K562 (cell line): ENCODE measurements around the gene KAZN. TPM values are rescaled to one million over a fixed set of nuclear protein-coding genes. Genes with fewer than 3 reads are reported as not detected.

Source experiments
- ATAC-seq: fragments of 200-7000 bp; cut with Tn5 transposase; 3 replicates; pipeline ENCODE4 v1.9.1; 2020; ENCODE audit warnings: moderate library complexity
- Bru-seq: library from RNA; stranded (reverse); fragments of 400-500 nt; gene quantifications from one replicate; lab custom pipeline; 2021; lab: Mats Ljungman, UMichigan
- BruChase-seq, 2 experiments: library from RNA; stranded (reverse); fragments of 400-500 nt; gene quantifications; one replicate each; lab custom pipeline; 2021; lab: Mats Ljungman, UMichigan
- BruUV-seq: library from RNA; stranded (reverse); fragments of 400-500 nt; replicated peaks from 2 replicates; lab custom pipeline; 2021; lab: Mats Ljungman, UMichigan
- CTCF ChIA-PET: fragments of 300-600 bp; formaldehyde crosslinking; extraction: SDS; loops from one replicate; lab custom pipeline; 2021; ENCODE audit warnings: low intra/inter-chr PET ratio; lab: Yijun Ruan, JAX
- POLR2A ChIA-PET: fragments of 300-600, 350-650 bp; sonication (Branson Sonifier 250); formaldehyde crosslinking; extraction: SDS; loops from one replicate; lab custom pipeline; 2021; ENCODE audit warnings: antibody characterized with exemption, inconsistent platforms; lab: Yijun Ruan, JAX
- DNase-seq, 4 experiments: peaks; one replicate each; pipeline versions ENCODE4 v3.0.0 to v3.0.0-alpha.2; 2011 to 2018; ENCODE audit warnings: low spot score in 3 of 4, mixed read lengths in 3 of 4; ENCODE audit errors: extremely low read depth in 1 of 4
- FAIRE-seq: peaks from 2 replicates; lab custom pipeline; 2011; peaks lifted over from hg19 to GRCh38; lab: Jason Lieb, UNC
- H2AFZ ChIP-seq: 2 replicates; pipeline ENCODE4 v1.6.0; 2011; ENCODE audit warnings: low read depth, low read length, control low read depth, inconsistent platforms
- H3K27ac ChIP-seq: fragments of 200-600 bp; 3 replicates; pipeline ENCODE4 v1.8.0; 2011; ENCODE audit warnings: low read depth, mild to moderate bottlenecking, control low read depth, inconsistent platforms, low read length, moderate library complexity, mixed read lengths; ENCODE audit errors: extremely low read depth
- H3K27me3 ChIP-seq, 2 experiments: fragments of 300-600 bp in 1 of 2; 2 replicates in 1 of 2; 3 replicates in 1 of 2; pipeline versions ENCODE4 v1.6.0 to v1.8.0; 2011; ENCODE audit warnings: inconsistent platforms in 2 of 2, low read length in 2 of 2, mild to moderate bottlenecking in 1 of 2, mixed read lengths in 1 of 2, moderate library complexity in 1 of 2; ENCODE audit not compliant: control insufficient read depth in 2 of 2, insufficient read depth in 2 of 2
- H3K36me3 ChIP-seq: fragments of 300-600 bp; 3 replicates; pipeline ENCODE4 v1.8.0; 2011; ENCODE audit warnings: mild to moderate bottlenecking, low read length, inconsistent platforms; ENCODE audit not compliant: control insufficient read depth, insufficient read depth
- H3K4me1 ChIP-seq, 2 experiments: fragments of 200-600 bp in 1 of 2; replicated peaks in 1 of 2; 2 replicates in 1 of 2; 3 replicates in 1 of 2; pipeline versions ENCODE4 v1.5.1 to v1.8.0; 2011; ENCODE audit warnings: inconsistent platforms in 2 of 2, low read length in 2 of 2, mild to moderate bottlenecking in 1 of 2, mixed read lengths in 1 of 2, moderate library complexity in 1 of 2; ENCODE audit not compliant: control insufficient read depth in 2 of 2, insufficient read depth in 2 of 2
- H3K4me2 ChIP-seq: 2 replicates; pipeline ENCODE4 v1.6.1; 2011; ENCODE audit warnings: low read length, control low read depth, inconsistent platforms, mixed read lengths; ENCODE audit not compliant: insufficient read depth
- H3K4me3 ChIP-seq: fragments of 200-600 bp; sonication (generic), shearing (Covaris generic); 2 replicates; pipeline ENCODE4 v1.5.1; 2016; ENCODE audit warnings: control low read depth, inconsistent platforms
- H3K79me2 ChIP-seq: fragments of 200-600 bp; 3 replicates; pipeline ENCODE4 v1.8.0; 2011; ENCODE audit warnings: low read length, inconsistent platforms; ENCODE audit not compliant: control insufficient read depth, insufficient read depth
- H3K9ac ChIP-seq, 2 experiments: 2 replicates each; pipeline versions ENCODE4 v1.6.0 to v1.6.1; 2011; ENCODE audit warnings: low read depth in 2 of 2, low read length in 2 of 2, control low read depth in 1 of 2, inconsistent platforms in 1 of 2, mild to moderate bottlenecking in 1 of 2, mixed read lengths in 1 of 2; ENCODE audit not compliant: insufficient read depth in 1 of 2
- H3K9me1 ChIP-seq: one replicate; pipeline ENCODE4 v1.6.0; 2011; ENCODE audit warnings: inconsistent platforms, mild to moderate bottlenecking, low read length, moderate library complexity; ENCODE audit not compliant: control insufficient read depth, insufficient read depth
- H3K9me3 ChIP-seq: replicated peaks from 2 replicates; pipeline ENCODE4 v1.5.1; 2011; ENCODE audit warnings: low read depth, low read length, inconsistent platforms; ENCODE audit not compliant: control insufficient read depth, insufficient read depth
- H4K20me1 ChIP-seq: replicated peaks from 2 replicates; pipeline ENCODE4 v1.6.1; 2011; ENCODE audit warnings: low read length, inconsistent platforms, mixed read lengths; ENCODE audit not compliant: control insufficient read depth, insufficient read depth
- NONO ChIP-seq, 2 experiments: fragments of 200-400 bp in 1 of 2; fragments of 450-650 bp in 1 of 2; formaldehyde crosslinking in 1 of 2; IDR thresholded peaks; 2 replicates each; pipeline ENCODE4 v1.6.1; 2017; ENCODE audit warnings: low read depth in 2 of 2, mild to moderate bottlenecking in 2 of 2, moderate library complexity in 2 of 2, low read length in 1 of 2
- TOE1 ChIP-seq, 2 experiments: fragments of 450-650 bp in 1 of 2; sonication (generic) in 1 of 2; formaldehyde crosslinking in 1 of 2; IDR thresholded peaks; 2 replicates each; pipeline versions ENCODE4 v1.7.1 to v1.8.0; 2016 to 2022; ENCODE audit warnings: borderline replicate concordance in 2 of 2, mild to moderate bottlenecking in 2 of 2, antibody characterized with exemption in 1 of 2, inconsistent platforms in 1 of 2, low read depth in 1 of 2, missing genetic modification reagents in 1 of 2, moderate library complexity in 1 of 2
- ZNF830 ChIP-seq: fragments of 250-450 bp; sonication (Bioruptor Pico); IDR thresholded peaks from 2 replicates; pipeline ENCODE4 v1.5.0; 2021; ENCODE audit warnings: mild to moderate bottlenecking
- WGBS: fragments of 100-300 bp; shearing (Covaris generic); methylation state at CpG from one replicate; pipeline ENCODE4 v1.1.6; 2016; ENCODE audit warnings: low coverage, mixed read lengths; ENCODE audit not compliant: insufficient coverage; ENCODE audit errors: missing lambda C conversion rate; 5-methylcytosine and 5-hydroxymethylcytosine counted together
- in situ Hi-C: fragments of 300-500 bp; cut with MboI; formaldehyde crosslinking; loops from 4 replicates; pipeline ENCODE4 v1.15.0; 2018; ENCODE audit warnings: inconsistent platforms, mixed read lengths
- intact Hi-C: fragments of 100-400 bp; cut with micrococcal nuclease; formaldehyde crosslinking; loops from 2 replicates; pipeline ENCODE4 v1.14.2; 2022
- long read RNA-seq, 3 experiments: library from polyadenylated mRNA in 2 of 3; library from RNA in 1 of 3; unstranded in 2 of 3; stranded (forward) in 1 of 3; transcript quantifications; one replicate each; pipeline ENCODE4 v2.0.0, GENCODE V29; 2019 to 2022
- polyA minus RNA-seq, 3 experiments: library from RNA; depleted of rRNA, polyadenylated mRNA; stranded (reverse); fragments of >200 nt; gene quantifications; 2 replicates each; pipeline ENCODE4 v1.2.3, GENCODE V29; 2011
- polyA plus RNA-seq, 8 experiments: library from polyadenylated mRNA; depleted of rRNA in 4 of 8; stranded (reverse) in 5 of 8; unstranded in 3 of 8; fragments of >200 nt; fragmentation: Nextera tagmentation in 2 of 8; fragmentation: Illumina TruSeq in 1 of 8; extraction: Ambion mirVana in 2 of 8; extraction: Trizol in 1 of 8; gene quantifications; 2 replicates each; pipeline versions ENCODE4 v1.2.1 to v1.2.3, GENCODE V29; 2011 to 2014; ENCODE audit warnings: inconsistent platforms in 1 of 8, missing spikeins in 1 of 8
- total RNA-seq, 7 experiments: library from RNA; depleted of rRNA in 6 of 7; stranded (reverse); fragments of >200 nt in 6 of 7; fragmentation: Illumina TruSeq in 2 of 7; extraction: Trizol in 2 of 7; gene quantifications; 2 replicates each; pipeline versions ENCODE4 v1.2.1 to v1.2.3, GENCODE V29; 2011 to 2021; ENCODE audit warnings: low replicate concordance in 1 of 7
- TF ChIP-seq, protein P1 (sequence below), 3 experiments: fragments of 200-800 bp in 1 of 3; fragments of 250-450 bp in 1 of 3; fragments of 450-650 bp in 1 of 3; sonication (Bioruptor Pico) in 1 of 3; sonication (Bioruptor generic) in 1 of 3; formaldehyde crosslinking in 1 of 3; IDR thresholded peaks; 2 replicates each; pipeline versions ENCODE4 v1.6.1 to v1.8.0; 2016 to 2022; ENCODE audit warnings: mild to moderate bottlenecking in 2 of 3, missing genetic modification characterization in 2 of 3, missing compliant biosample characterization in 1 of 3, moderate library complexity in 1 of 3
- TF ChIP-seq, protein P2 (sequence below): fragments of 450-650 bp; IDR thresholded peaks from 2 replicates; pipeline ENCODE4 v1.6.1; 2018; ENCODE audit not compliant: partially characterized antibody

KAZN gene
- 7.9 and 9.6 TPM in 2 replicates for total RNA-seq (2011; cell fraction: chromatin; rRNA removed; ENCODE audit: low replicate concordance)
- total RNA-seq (2011; cell fraction: nucleolus; rRNA removed) = 4.5 and 7.5 TPM in 2 replicates
- total RNA-seq (2011; cell fraction: nucleoplasm; rRNA removed) = 11.1 and 15.3 TPM in 2 replicates
- total RNA-seq (2014; rRNA removed) = 5.4 and 7.7 TPM in 2 replicates
- 4.2 and 5.1 TPM in 2 replicates for total RNA-seq (2014; rRNA removed; fragmentation: Illumina TruSeq; extraction: Trizol)
- 5.4 and 5.5 TPM in 2 replicates for total RNA-seq (2015; rRNA removed; fragmentation: Illumina TruSeq; extraction: Trizol)
- total RNA-seq (2021) = 20.9 and 21.6 TPM in 2 replicates
- polyA plus RNA-seq (2011; rRNA removed) = 2.1 and 4.6 TPM in 2 replicates
- polyA plus RNA-seq (2011; cell fraction: cytosol; rRNA removed) = 2.4 and 4.5 TPM in 2 replicates
- 8.0 and 13.3 TPM in 2 replicates for polyA plus RNA-seq (2011; cell fraction: nucleus; rRNA removed)
- 11.9 and 13.9 TPM in 2 replicates for polyA plus RNA-seq (2012)
- polyA plus RNA-seq (2014; fragmentation: Illumina TruSeq; extraction: Trizol) = 15.1 and 15.8 TPM in 2 replicates
- 1 to 10 TPM; 3.5 to 6.4 TPM for polyA plus RNA-seq (2014; fragmentation: Nextera tagmentation; extraction: Ambion mirVana)
- polyA plus RNA-seq (2014; rRNA removed) = 9.5 and 11.6 TPM in 2 replicates
- 1.9 and 3.4 TPM in 2 replicates for polyA minus RNA-seq (2011; rRNA and poly(A)+ RNA removed)
- polyA minus RNA-seq (2011; cell fraction: cytosol; rRNA and poly(A)+ RNA removed) = 2.6 and 7.2 TPM in 2 replicates
- 3.1 and 6.9 TPM in 2 replicates for polyA minus RNA-seq (2011; cell fraction: nucleus; rRNA and poly(A)+ RNA removed)
- Bru-seq, nascent RNA = percentile 39 among the genes with signal in this experiment
- BruChase-seq, experiment 1, labeled RNA remaining after a 2-hour chase = percentile 31 among the genes with signal in this experiment
- percentile 31 among the genes with signal in this experiment for BruChase-seq, experiment 2, labeled RNA remaining after a 6-hour chase
- long read RNA-seq, experiment 1, transcript KAZN-201 (8 exons, 3,838 nt) = major isoform, 46 of 109 reads
- long read RNA-seq, experiment 1, partial matches to known transcripts = 4 of 109 reads
- long read RNA-seq, experiment 1, other reads (novel, unspliced or antisense) = 59 of 109 reads
- long read RNA-seq, experiment 2, transcript KAZN-201 (8 exons, 3,838 nt) = major isoform, 6 of 18 reads
- long read RNA-seq, experiment 2, partial matches to known transcripts = 3 of 18 reads
- long read RNA-seq, experiment 2, other reads (novel, unspliced or antisense) = 9 of 18 reads
- long read RNA-seq, experiment 3, partial matches to known transcripts = 0 of 7 reads
- long read RNA-seq, experiment 3, other reads (novel, unspliced or antisense) = 7 of 7 reads

DNA sequence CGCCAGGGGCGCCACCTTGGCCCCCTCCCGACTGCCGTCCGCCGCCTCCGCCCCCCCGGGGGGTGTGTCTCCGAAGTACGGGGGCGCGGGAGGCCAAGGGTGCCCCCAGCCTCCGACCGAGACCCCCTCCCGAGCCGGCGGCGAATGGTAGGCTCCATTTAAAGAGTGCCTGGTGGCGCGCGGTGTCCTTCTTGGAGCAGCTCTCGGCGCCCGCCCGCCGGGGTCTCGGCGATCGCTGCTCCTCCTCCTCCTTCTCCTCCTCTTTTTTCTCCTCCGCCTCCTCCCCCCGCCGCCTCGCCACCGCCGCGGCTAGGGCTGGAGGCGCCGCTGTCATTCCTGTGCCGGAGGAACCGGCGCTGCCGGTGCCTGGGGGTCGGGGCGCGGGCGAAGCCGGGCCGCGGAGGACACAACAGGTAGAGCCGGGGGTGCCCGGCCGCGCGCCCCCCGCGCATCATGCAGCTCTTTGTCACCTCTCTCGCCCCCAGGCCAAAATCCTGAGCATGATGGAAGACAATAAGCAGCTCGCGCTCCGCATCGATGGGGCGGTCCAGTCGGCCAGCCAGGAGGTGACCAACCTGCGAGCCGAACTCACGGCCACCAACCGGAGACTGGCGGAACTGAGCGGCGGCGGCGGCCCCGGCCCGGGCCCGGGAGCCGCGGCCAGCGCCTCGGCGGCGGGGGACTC is at the start of gene KAZN:
Gene KAZN, plus strand, starts transcription at position 188 of the 685 bp plus-strand sequence.
- H3K9ac ChIP-seq = peak within 1 kb of the TSS in 1 of 2 experiments; percentile 43; a peak in 1 of 4 replicates
- POLR2A ChIA-PET = interaction anchor here (1.0 to 1.2 kb wide), 2 partner anchors 8 to 22 kb away, joined by 4 to 5 read pairs; no protein-coding TSS in a partner anchor
- intact Hi-C loops = no loop called here
- no peaks in the 10 kb centered on the region for H3K9me3 ChIP-seq
- in situ Hi-C loops = no loop called here
- no peaks in the 10 kb centered on the region for H3K36me3 ChIP-seq
- ATAC-seq = peak; percentile 65
- H3K27me3 ChIP-seq = peaks cover 24 to 48% of the 10 kb centered on the region in 2 experiments
- no peak within 1 kb of the TSS for H3K27ac ChIP-seq
- no peak within 1 kb of the TSS for H2AFZ ChIP-seq
- BruUV-seq = no TSS peak
- H3K4me2 ChIP-seq = peak within 1 kb of the TSS; percentile 36; the same call in 1 of the 2 replicates
- H4K20me1 ChIP-seq = no peaks in the 10 kb centered on the region
- H3K9me1 ChIP-seq = no peaks in the 10 kb centered on the region
- DNase-seq = peak in 3 of 4 experiments; percentile 21 to 34 (median 27)
- no peak for FAIRE-seq
- H3K4me3 ChIP-seq = peak within 1 kb of the TSS; percentile 23
- 6% methylated on average over 39 of the region's 81 CpGs for WGBS
- H3K4me1 ChIP-seq = peaks cover 3 to 19% of the 10 kb centered on the region in 2 experiments; a peak in 2 of 5 replicates
- no peaks in the 10 kb centered on the region for H3K79me2 ChIP-seq
- CTCF ChIA-PET = interaction anchor here (0.6 kb wide), 1 partner anchor 480 kb away, joined by 3 read pairs; no protein-coding TSS in a partner anchor
- TF ChIP-seq ZNF830 = no peak
- TF ChIP-seq, protein P1, sequence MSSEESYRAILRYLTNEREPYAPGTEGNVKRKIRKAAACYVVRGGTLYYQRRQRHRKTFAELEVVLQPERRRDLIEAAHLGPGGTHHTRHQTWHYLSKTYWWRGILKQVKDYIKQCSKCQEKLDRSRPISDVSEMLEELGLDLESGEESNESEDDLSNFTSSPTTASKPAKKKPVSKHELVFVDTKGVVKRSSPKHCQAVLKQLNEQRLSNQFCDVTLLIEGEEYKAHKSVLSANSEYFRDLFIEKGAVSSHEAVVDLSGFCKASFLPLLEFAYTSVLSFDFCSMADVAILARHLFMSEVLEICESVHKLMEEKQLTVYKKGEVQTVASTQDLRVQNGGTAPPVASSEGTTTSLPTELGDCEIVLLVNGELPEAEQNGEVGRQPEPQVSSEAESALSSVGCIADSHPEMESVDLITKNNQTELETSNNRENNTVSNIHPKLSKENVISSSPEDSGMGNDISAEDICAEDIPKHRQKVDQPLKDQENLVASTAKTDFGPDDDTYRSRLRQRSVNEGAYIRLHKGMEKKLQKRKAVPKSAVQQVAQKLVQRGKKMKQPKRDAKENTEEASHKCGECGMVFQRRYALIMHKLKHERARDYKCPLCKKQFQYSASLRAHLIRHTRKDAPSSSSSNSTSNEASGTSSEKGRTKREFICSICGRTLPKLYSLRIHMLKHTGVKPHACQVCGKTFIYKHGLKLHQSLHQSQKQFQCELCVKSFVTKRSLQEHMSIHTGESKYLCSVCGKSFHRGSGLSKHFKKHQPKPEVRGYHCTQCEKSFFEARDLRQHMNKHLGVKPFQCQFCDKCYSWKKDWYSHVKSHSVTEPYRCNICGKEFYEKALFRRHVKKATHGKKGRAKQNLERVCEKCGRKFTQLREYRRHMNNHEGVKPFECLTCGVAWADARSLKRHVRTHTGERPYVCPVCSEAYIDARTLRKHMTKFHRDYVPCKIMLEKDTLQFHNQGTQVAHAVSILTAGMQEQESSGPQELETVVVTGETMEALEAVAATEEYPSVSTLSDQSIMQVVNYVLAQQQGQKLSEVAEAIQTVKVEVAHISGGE (CRISPR knock-in tag; IDR thresholded peaks at IDR 0.05) = no peak
- TF ChIP-seq, protein P2, sequence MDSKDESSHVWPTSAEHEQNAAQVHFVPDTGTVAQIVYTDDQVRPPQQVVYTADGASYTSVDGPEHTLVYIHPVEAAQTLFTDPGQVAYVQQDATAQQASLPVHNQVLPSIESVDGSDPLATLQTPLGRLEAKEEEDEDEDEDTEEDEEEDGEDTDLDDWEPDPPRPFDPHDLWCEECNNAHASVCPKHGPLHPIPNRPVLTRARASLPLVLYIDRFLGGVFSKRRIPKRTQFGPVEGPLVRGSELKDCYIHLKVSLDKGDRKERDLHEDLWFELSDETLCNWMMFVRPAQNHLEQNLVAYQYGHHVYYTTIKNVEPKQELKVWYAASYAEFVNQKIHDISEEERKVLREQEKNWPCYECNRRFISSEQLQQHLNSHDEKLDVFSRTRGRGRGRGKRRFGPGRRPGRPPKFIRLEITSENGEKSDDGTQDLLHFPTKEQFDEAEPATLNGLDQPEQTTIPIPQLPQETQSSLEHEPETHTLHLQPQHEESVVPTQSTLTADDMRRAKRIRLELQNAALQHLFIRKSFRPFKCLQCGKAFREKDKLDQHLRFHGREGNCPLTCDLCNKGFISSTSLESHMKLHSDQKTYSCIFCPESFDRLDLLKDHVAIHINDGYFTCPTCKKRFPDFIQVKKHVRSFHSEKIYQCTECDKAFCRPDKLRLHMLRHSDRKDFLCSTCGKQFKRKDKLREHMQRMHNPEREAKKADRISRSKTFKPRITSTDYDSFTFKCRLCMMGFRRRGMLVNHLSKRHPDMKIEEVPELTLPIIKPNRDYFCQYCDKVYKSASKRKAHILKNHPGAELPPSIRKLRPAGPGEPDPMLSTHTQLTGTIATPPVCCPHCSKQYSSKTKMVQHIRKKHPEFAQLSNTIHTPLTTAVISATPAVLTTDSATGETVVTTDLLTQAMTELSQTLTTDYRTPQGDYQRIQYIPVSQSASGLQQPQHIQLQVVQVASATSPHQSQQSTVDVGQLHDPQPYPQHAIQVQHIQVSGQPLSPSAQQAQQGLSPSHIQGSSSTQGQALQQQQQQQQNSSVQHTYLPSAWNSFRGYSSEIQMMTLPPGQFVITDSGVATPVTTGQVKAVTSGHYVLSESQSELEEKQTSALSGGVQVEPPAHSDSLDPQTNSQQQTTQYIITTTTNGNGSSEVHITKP = peak; percentile 98
- TF ChIP-seq NONO (IDR thresholded peaks at IDR 0.05; ENCODE audit: low read depth in 2 of 2, low read length in 1 of 2) = peak in 1 of 2 experiments; percentile 97; a peak in 2 of 4 replicates
- TF ChIP-seq TOE1 (IDR thresholded peaks at IDR 0.05; ENCODE audit: borderline replicate concordance) = peak; percentile 26; the same call in 1 of the 2 replicates
- TF ChIP-seq TOE1 (CRISPR knock-in tag; IDR thresholded peaks at IDR 0.05; ENCODE audit: borderline replicate concordance, low read depth) = no peak
